Rectal smooth muscle tissue (tissue), 1 donor: ENCODE data around the gene RASL11A.
A peak's percentile ranks its signal among the peaks of the same experiment; 100 is the strongest.

Source experiments
- H3K27ac ChIP-seq: one replicate; pipeline ENCODE4 v1.7.0; 2013; ENCODE audit warnings: low read depth, low read length, inconsistent platforms
- H3K27me3 ChIP-seq: one replicate; pipeline ENCODE4 v1.7.0; 2013; ENCODE audit warnings: low read length; ENCODE audit not compliant: control insufficient read depth, insufficient read depth
- H3K36me3 ChIP-seq: one replicate; pipeline ENCODE4 v1.7.0; 2013; ENCODE audit warnings: low read length; ENCODE audit not compliant: control insufficient read depth, insufficient read depth
- H3K4me1 ChIP-seq: one replicate; pipeline ENCODE4 v1.7.0; 2013; ENCODE audit warnings: low read length; ENCODE audit not compliant: control insufficient read depth, insufficient read depth
- H3K4me3 ChIP-seq: one replicate; pipeline ENCODE4 v1.7.0; 2013; ENCODE audit warnings: low read length
- H3K9ac ChIP-seq: one replicate; pipeline ENCODE4 v1.7.0; 2013; ENCODE audit warnings: low read length

Gene RASL11A

DNA sequence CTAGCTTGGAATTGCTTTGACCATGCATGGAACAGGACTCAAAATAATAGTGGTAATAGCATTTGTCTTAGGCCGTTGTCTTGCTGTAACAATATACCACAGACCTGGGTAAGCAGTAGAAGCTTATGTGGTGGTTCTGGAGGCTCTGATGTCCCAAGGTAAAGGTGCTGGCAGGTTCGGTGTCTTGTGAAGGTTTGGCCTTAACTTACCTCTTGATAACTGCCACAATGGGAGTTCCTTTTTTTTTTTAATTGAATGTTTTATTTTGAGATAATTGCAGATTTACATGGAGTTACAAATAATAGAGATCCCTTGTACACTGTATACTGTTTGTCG lies 13.4 kb upstream of the RASL11A start:
- Histone ChIP-seq H3K4me1 (peaks cover 9% of the 10 kb centered on the region), H3K36me3 (peaks cover 19% of the 10 kb centered on the region), H3K9ac (no peak overlapping the region), H3K27ac (no peak overlapping the region), H3K27me3 (no peaks in the 10 kb centered on the region), H3K4me3 (no peak overlapping the region)

GRCh38 chr13:27257648-27258253 lies 12.9 kb upstream of the RASL11A start:
- Histone ChIP-seq H3K4me1 (peaks cover 4% of the 10 kb centered on the region), H3K27me3 (no peaks in the 10 kb centered on the region), H3K36me3 (peaks cover 19% of the 10 kb centered on the region), H3K4me3 (no peak overlapping the region), H3K9ac (no peak overlapping the region), H3K27ac (no peak overlapping the region)

DNA sequence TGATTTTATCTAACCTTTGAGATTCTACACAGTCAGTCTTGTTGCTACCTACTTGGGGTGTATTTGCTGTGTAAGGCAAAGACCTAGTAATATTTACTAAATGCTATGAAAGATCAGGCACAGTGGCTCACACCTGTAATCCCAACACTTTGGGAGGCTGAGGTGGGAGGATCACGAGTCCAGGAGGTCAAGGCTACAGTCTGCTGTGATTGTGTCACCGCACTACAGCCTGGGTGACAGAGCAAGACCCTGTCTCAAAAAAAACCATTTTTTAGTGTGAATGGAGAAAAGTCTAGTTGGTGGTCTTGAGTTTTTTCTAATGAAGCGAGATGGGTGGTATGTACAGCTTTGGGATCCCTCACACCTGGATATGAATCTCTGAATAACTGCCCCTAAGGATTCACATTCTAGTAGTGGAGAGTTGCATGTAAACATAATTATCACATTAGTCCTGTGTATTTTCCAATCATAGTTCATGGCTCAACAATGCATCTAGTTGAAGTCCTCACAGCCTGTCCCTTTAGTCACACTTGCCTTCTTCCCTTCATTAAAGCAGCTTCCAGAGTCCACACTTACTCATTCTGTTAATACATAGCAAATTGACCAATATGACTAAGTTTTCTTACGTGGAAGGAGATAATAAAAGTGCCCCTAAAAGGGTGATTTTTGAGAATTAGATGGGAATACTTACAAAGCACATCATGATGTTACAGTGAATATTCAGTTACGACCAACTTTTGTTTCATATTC lies 11.8 kb upstream of the RASL11A start:
- no peaks in the 10 kb centered on the region for H3K4me1 ChIP-seq

GRCh38 chr13:27259831-27260230 lies 10.8 kb upstream of the RASL11A start:
- Histone ChIP-seq H3K4me3 (no peak overlapping the region), H3K36me3 (peaks cover 14% of the 10 kb centered on the region), H3K27ac (no peak overlapping the region), H3K9ac (no peak overlapping the region), H3K4me1 (peaks cover 6% of the 10 kb centered on the region), H3K27me3 (no peaks in the 10 kb centered on the region)

More for the DNA sequence above, 11.8 kb upstream of the RASL11A start:
- Histone ChIP-seq H3K27me3 (no peaks in the 10 kb centered on the region), H3K27ac (no peak overlapping the region), H3K4me3 (no peak overlapping the region), H3K36me3 (peaks cover 19% of the 10 kb centered on the region), H3K9ac (no peak overlapping the region)

- peaks cover 13% of the 10 kb centered on the region for H3K36me3 ChIP-seq
- H3K27ac ChIP-seq = no peak overlapping the region
- H3K9ac ChIP-seq = no peak overlapping the region
Measured at GRCh38 chr13:27261396-27261795, 9.2 kb upstream of the RASL11A start.

GRCh38 chr13:27263438-27263837 lies 7.2 kb upstream of the RASL11A start:
- Histone ChIP-seq H3K9ac (no peak overlapping the region), H3K27ac (peak overlapping the region; percentile 29), H3K27me3 (no peaks in the 10 kb centered on the region), H3K4me3 (no peak overlapping the region), H3K36me3 (peaks cover 5% of the 10 kb centered on the region), H3K4me1 (peaks cover 18% of the 10 kb centered on the region)

More at GRCh38 chr13:27261396-27261795, 9.2 kb upstream of the RASL11A start:
- Histone ChIP-seq H3K4me1 (peaks cover 13% of the 10 kb centered on the region), H3K4me3 (no peak overlapping the region), H3K27me3 (no peaks in the 10 kb centered on the region)

DNA sequence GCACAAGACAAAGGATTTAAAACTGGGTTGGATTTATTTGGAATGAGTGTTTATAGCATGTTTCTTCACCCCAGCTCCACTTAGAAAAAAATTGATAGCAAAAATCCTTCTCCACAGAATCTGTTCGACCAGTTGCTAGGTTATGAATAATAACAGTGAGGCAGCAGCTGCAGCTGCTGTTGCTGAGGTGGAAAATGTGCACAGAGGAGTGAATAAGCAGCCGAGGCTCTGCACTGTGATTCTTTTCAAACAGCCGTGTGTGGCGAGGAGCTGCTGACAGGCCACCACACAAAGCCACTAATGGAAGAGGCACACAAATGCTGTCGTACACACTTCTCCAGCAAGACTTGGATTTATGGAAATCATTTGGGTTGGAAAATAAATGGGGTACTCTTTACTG lies 6.4 kb upstream of the RASL11A start:
- Histone ChIP-seq H3K4me1 (peaks cover 18% of the 10 kb centered on the region), H3K36me3 (no peaks in the 10 kb centered on the region), H3K27ac (peak overlapping the region; percentile 29), H3K9ac (no peak overlapping the region), H3K4me3 (no peak overlapping the region), H3K27me3 (no peaks in the 10 kb centered on the region)

GRCh38 chr13:27264648-27265047 lies 6.0 kb upstream of the RASL11A start:
- Histone ChIP-seq H3K27ac (peak overlapping the region; percentile 29), H3K4me3 (no peak overlapping the region), H3K27me3 (no peaks in the 10 kb centered on the region), H3K4me1 (peaks cover 18% of the 10 kb centered on the region), H3K9ac (no peak overlapping the region), H3K36me3 (no peaks in the 10 kb centered on the region)

GRCh38 chr13:27266917-27267316 lies 3.7 kb upstream of the RASL11A start:
- H3K27ac ChIP-seq = no peak overlapping the region
- no peaks in the 10 kb centered on the region for H3K27me3 ChIP-seq
- H3K9ac ChIP-seq = no peak overlapping the region
- peaks cover 18% of the 10 kb centered on the region for H3K4me1 ChIP-seq
- no peak overlapping the region for H3K4me3 ChIP-seq
- H3K36me3 ChIP-seq = no peaks in the 10 kb centered on the region

DNA sequence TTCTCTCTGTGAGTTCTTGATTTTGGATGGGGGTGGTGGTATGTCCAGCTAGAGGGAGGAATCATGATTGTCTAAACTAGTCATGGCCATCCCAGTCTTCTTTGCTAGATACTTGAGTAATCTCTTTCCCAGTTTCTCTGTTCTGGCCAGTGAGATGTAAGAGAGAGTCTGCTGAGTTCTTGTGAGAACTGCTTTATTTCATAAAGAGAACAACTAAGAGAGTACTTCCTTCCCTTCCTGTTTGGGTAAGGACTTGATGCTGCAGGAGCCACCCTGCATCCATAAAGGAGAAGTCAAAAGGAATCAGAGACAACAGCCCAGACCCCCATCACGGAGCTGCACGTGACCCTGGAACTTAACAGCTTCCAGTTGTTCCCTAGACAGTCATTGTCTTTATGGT lies 3.0 kb upstream of the RASL11A start:
- H3K36me3 ChIP-seq = no peaks in the 10 kb centered on the region
- H3K27me3 ChIP-seq = no peaks in the 10 kb centered on the region
- no peak overlapping the region for H3K4me3 ChIP-seq
- no peak overlapping the region for H3K27ac ChIP-seq
- H3K4me1 ChIP-seq = peaks cover 18% of the 10 kb centered on the region
- H3K9ac ChIP-seq = no peak overlapping the region

DNA sequence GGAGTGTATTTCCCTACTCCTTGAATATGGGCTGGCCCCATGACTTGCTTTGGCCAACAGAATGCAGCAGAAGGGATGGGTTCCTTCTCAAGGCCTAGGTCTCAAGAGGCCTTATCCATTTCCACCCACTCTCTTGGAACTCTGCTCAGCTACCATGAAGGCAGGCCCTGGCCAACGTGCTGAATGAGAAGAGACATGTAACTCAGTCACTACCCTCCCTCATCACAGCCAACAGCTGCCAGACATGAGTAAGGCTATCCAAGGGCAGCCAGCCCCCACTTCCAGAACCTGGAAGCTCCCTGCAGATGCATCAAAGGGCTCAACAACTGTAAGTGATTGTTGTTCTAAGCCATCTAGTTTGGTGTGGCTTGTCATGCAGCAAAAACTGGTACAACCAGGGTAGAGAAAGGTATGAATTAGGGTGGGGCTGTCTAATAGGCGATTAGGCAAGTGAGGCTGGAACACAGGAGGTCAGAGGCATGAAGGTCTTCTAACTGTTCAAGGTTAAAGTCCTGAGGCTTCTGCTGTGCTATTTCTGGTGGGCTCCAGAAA lies 1.4 kb upstream of the RASL11A start:
- Histone ChIP-seq H3K27me3 (no peaks in the 10 kb centered on the region), H3K4me1 (peaks cover 22% of the 10 kb centered on the region)

GRCh38 chr13:27271570-27272096 lies 1.0 kb downstream of the RASL11A start:
- Histone ChIP-seq H3K36me3 (no peaks in the 10 kb centered on the region), H3K4me1 (peaks cover 9% of the 10 kb centered on the region), H3K27ac (no peak overlapping the region), H3K9ac (peak overlapping the region; percentile 88), H3K27me3 (no peaks in the 10 kb centered on the region), H3K4me3 (peak overlapping the region; percentile 94)

More for the DNA sequence above, 1.4 kb upstream of the RASL11A start:
- Histone ChIP-seq H3K9ac (no peak overlapping the region), H3K36me3 (no peaks in the 10 kb centered on the region), H3K4me3 (no peak overlapping the region), H3K27ac (no peak overlapping the region)
